Ovary (tissue), 9 donors: ENCODE measurements around the gene CNBP. TPM values are rescaled to one million over a fixed set of nuclear protein-coding genes. Genes with fewer than 3 reads are reported as not detected.

ENCODE experiments used
- DNase-seq, 5 donors: peaks; one replicate each; pipeline ENCODE4 v3.0.0-alpha.2; 2019 to 2020
- H3K27ac ChIP-seq, 2 donors: fragments of 200-600 bp; one replicate each; pipeline versions ENCODE4 v1.5.1 to v1.8.0; 2019 to 2022
- H3K27me3 ChIP-seq: fragments of 200-600 bp; one replicate; pipeline ENCODE4 v1.8.0; 2022
- H3K36me3 ChIP-seq: fragments of 200-600 bp; sonication (generic); one replicate; pipeline ENCODE4 v1.5.1; 2019
- H3K4me1 ChIP-seq: one replicate; pipeline ENCODE4 v1.8.1; 2013; ENCODE audit warnings: mild to moderate bottlenecking, moderate library complexity; ENCODE audit not compliant: insufficient read depth
- H3K4me3 ChIP-seq: fragments of 200-600 bp; sonication (generic); one replicate; pipeline ENCODE4 v1.5.1; 2017
- H3K9me3 ChIP-seq, 2 donors: fragments of 200-600 bp in 1 of 2; sonication (generic) in 1 of 2; one replicate each; pipeline versions ENCODE4 v1.5.1 to v1.8.1; 2013 to 2019; ENCODE audit warnings: mild to moderate bottlenecking in 1 of 2, moderate library complexity in 1 of 2
- CTCF ChIP-seq, 3 donors: fragments of 450-650 bp in 2 of 3; fragments of 200-600 bp in 1 of 3; IDR thresholded peaks; one replicate each; pipeline versions ENCODE4 v1.5.1 to v1.8.0; 2016 to 2022; ENCODE audit warnings: antibody characterized with exemption in 3 of 3, mild to moderate bottlenecking in 1 of 3
- EP300 ChIP-seq: sonication (generic); formaldehyde crosslinking; IDR thresholded peaks from one replicate; pipeline ENCODE4 v1.6.1; 2017; ENCODE audit warnings: antibody characterized with exemption
- POLR2A ChIP-seq: fragments of 450-650 bp; IDR thresholded peaks from one replicate; pipeline ENCODE4 v1.6.1; 2017; ENCODE audit warnings: antibody characterized with exemption, mild to moderate bottlenecking, moderate library complexity
- WGBS, 3 donors: extraction: QIAGEN DNeasy Blood & Tissue Kit in 1 of 3; methylation state at CpG; one replicate each; pipeline versions ENCODE4 v1.1.5 to v1.1.7; 2013 to 2017; 5-methylcytosine and 5-hydroxymethylcytosine counted together
- intact Hi-C, 4 donors: fragments of 100-400 bp; cut with DNase I; formaldehyde crosslinking; loops; one replicate each; pipeline versions ENCODE4 v1.11.0 to v1.15.1; 2022 to 2023
- polyA plus RNA-seq, 2 donors: library from polyadenylated mRNA; stranded (reverse); fragments of 200-250 nt in 1 of 2; fragments of 350-450 nt in 1 of 2; fragmentation: Illumina TruSeq in 1 of 2; extraction: RNeasy Lipid Tissue Mini Kit (QIAGEN cat#74804) in 1 of 2; gene quantifications; one replicate each; pipeline ENCODE4 v1.2.3, GENCODE V29; 2013 to 2014
- total RNA-seq, 7 donors: library from RNA; depleted of rRNA in 2 of 7; stranded (reverse); fragments of >200 nt in 2 of 7; fragmentation: NEBNext Ultra II Directional in 3 of 7; extraction: Animal tissue kit (Norgen Biotek cat#: 25700) in 3 of 7; gene quantifications; one replicate each; pipeline versions ENCODE4 v1.1.0 to v1.2.4, GENCODE V29; 2016 to 2023
- donor health status: DM: no; HTN: no; CAD: no; lungs with moderate emphysema.
- donor health status: DM: no; HTN: no; CAD: no.
- donor health status: Bipolar disorder and iron deficiency.
- donor health status: DM: yes; HTN: yes; CAD: no.
- donor health status: DM: no; HTN: no; CAD: no.
- donor health status: DM: yes; HTN: yes; CAD: no.

Gene CNBP
- total and polyA plus RNA-seq, 9 donors: 383 to 540 (median 467) TPM

- no peak overlapping the region for H3K27ac ChIP-seq
Observed at GRCh38 chr3:129205109-129205832, 21.6 kb upstream of the CNBP start.

GRCh38 chr3:129204473-129204872, 20.8 kb upstream of the CNBP start:
- intact Hi-C loops: no loop called here
- H3K27me3 ChIP-seq: no peaks in the 10 kb centered on the region
- TF ChIP-seq POLR2A: no peak
- 75 to 82% (median 78%) methylated on average over 2 of the region's 2 CpGs for WGBS, 3 donors
- H3K4me3 ChIP-seq: no peak overlapping the region
- H3K36me3 ChIP-seq: no peaks in the 10 kb centered on the region
- no peak overlapping the region for H3K27ac ChIP-seq
- no peak for DNase-seq
- H3K4me1 ChIP-seq: peaks cover 3% of the 10 kb centered on the region
- no peaks in the 10 kb centered on the region for H3K9me3 ChIP-seq

More at GRCh38 chr3:129205109-129205832, 21.6 kb upstream of the CNBP start:
- no peak for DNase-seq
- Histone ChIP-seq H3K4me3 (no peak overlapping the region), H3K27me3 (no peaks in the 10 kb centered on the region), H3K9me3 (no peaks in the 10 kb centered on the region), H3K4me1 (peaks cover 3% of the 10 kb centered on the region), H3K36me3 (no peaks in the 10 kb centered on the region)
- TF ChIP-seq EP300 (no peak), CTCF (IDR thresholded peaks at IDR 0.05) (no peak), POLR2A (no peak)
- intact Hi-C loops: no loop called here
- WGBS, 3 donors: 90 to 94% (median 92%) methylated on average over 8 of the region's 8 CpGs

GRCh38 chr3:129199366-129199765, 15.7 kb upstream of the CNBP start:
- intact Hi-C loops: no loop called here
- Histone ChIP-seq H3K4me3 (no peak overlapping the region), H3K4me1 (peaks cover 2% of the 10 kb centered on the region), H3K27ac (no peak overlapping the region), H3K27me3 (no peaks in the 10 kb centered on the region), H3K36me3 (no peaks in the 10 kb centered on the region), H3K9me3 (no peaks in the 10 kb centered on the region)
- TF ChIP-seq CTCF (IDR thresholded peaks at IDR 0.05): no peak
- TF ChIP-seq EP300: no peak
- TF ChIP-seq POLR2A: no peak
- WGBS, 3 donors: 91 to 93% (median 93%) methylated on average over 8 of the region's 8 CpGs
- no peak for DNase-seq

- no peak for TF ChIP-seq CTCF (IDR thresholded peaks at IDR 0.05)
- no peak for TF ChIP-seq EP300
- TF ChIP-seq POLR2A: no peak
- Histone ChIP-seq H3K36me3 (no peaks in the 10 kb centered on the region), H3K27ac (no peak overlapping the region), H3K4me1 (peaks cover 2% of the 10 kb centered on the region), H3K4me3 (no peak overlapping the region), H3K9me3 (no peaks in the 10 kb centered on the region), H3K27me3 (no peaks in the 10 kb centered on the region)
- no peak for DNase-seq
- WGBS, 3 donors: 92 to 96% (median 94%) methylated on average over 1 of the region's 1 CpG
- intact Hi-C loops: no loop called here
Observed at GRCh38 chr3:129197321-129197720, 13.6 kb upstream of the CNBP start.

GRCh38 chr3:129196601-129197000, 12.9 kb upstream of the CNBP start:
- Histone ChIP-seq H3K4me3 (no peak overlapping the region), H3K9me3 (no peaks in the 10 kb centered on the region), H3K27ac (no peak overlapping the region), H3K4me1 (peaks cover 2% of the 10 kb centered on the region), H3K36me3 (no peaks in the 10 kb centered on the region), H3K27me3 (no peaks in the 10 kb centered on the region)
- intact Hi-C loops: no loop called here
- DNase-seq: no peak
- 83 to 86% (median 83%) methylated on average over 3 of the region's 3 CpGs for WGBS, 3 donors
- no peak for TF ChIP-seq POLR2A
